ENCODE data around the gene AGRN. TPM values are rescaled to one million over a fixed set of nuclear protein-coding genes. Genes with fewer than 3 reads are reported as not detected.

Gene AGRN
- total and polyA plus RNA-seq, 2 of the 4 experiments (the other 2 are of a cell fraction) = 8.1 to 115 TPM

DNA sequence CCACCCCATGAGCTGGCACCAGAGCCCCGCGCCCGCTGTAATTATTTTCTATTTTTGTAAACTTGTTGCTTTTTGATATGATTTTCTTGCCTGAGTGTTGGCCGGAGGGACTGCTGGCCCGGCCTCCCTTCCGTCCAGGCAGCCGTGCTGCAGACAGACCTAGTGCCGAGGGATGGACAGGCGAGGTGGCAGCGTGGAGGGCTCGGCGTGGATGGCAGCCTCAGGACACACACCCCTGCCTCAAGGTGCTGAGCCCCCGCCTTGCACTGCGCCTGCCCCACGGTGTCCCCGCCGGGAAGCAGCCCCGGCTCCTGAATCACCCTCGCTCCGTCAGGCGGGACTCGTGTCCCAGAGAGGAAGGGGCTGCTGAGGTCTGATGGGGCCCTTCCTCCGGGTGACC is 35.1 kb downstream of the AGRN start:
- Histone ChIP-seq H4K91ac (ENCODE audit: insufficient read depth, low read depth, low read length) (no peak overlapping the region), H2BK15ac (ENCODE audit: low read depth, low read length) (no peak overlapping the region), H3K4me3 (ENCODE audit: insufficient read depth, low read depth, low read length) (no peak overlapping the region), H3K23ac (ENCODE audit: low read depth, low read length) (no peak overlapping the region), H3K9ac (ENCODE audit: low read depth, low read length) (no peak overlapping the region), H2BK20ac (ENCODE audit: low read depth, low read length) (no peak overlapping the region), H2AFZ (replicated peaks; ENCODE audit: low read length, poor library complexity) (no peak overlapping the region), H2AK9ac (replicated peaks; ENCODE audit: low read depth, low read length, poor library complexity) (no peak overlapping the region), H3K18ac (ENCODE audit: low read depth, low read length) (no peak overlapping the region), H4K5ac (ENCODE audit: low read depth, low read length) (no peak overlapping the region), H3K36me3 (ENCODE audit: control insufficient read depth, insufficient read depth, low read length) (peaks cover 52% of the 10 kb centered on the region), H3K14ac (replicated peaks; ENCODE audit: low read depth, low read length) (no peak overlapping the region), H3K79me1 (ENCODE audit: low read depth in 1 of 2, low read length in 2 of 2) (peaks cover 5 to 9% of the 10 kb centered on the region in 2 experiments; a peak in 2 of 4 replicates), H3K9me3 (ENCODE audit: control insufficient read depth, insufficient read depth, low read length) (no peaks in the 10 kb centered on the region), H3K27ac (ENCODE audit: insufficient read depth, low read length) (no peak overlapping the region), H3K4me2 (ENCODE audit: low read depth, low read length) (no peak overlapping the region), H4K20me1 (ENCODE audit: insufficient read depth, low read length) (peaks cover 6% of the 10 kb centered on the region), H2BK120ac (ENCODE audit: low read depth, low read length) (no peak overlapping the region), H3K4ac (ENCODE audit: low read depth, low read length) (no peak overlapping the region), H3K56ac (ENCODE audit: extremely low read depth, insufficient read depth, low read length) (no peak overlapping the region), H3K4me1 (ENCODE audit: control insufficient read depth, insufficient read depth, low read length) (no peaks in the 10 kb centered on the region; the same call in 1 of the 2 replicates), H2AK5ac (ENCODE audit: low read depth, low read length) (no peak overlapping the region), H4K8ac (ENCODE audit: low read depth in 2 of 2, low read length in 2 of 2) (no peak overlapping the region), H2BK5ac (ENCODE audit: low read depth, low read length, poor library complexity, severe bottlenecking) (no peak overlapping the region), H3K27me3 (ENCODE audit: control insufficient read depth, insufficient read depth, low read length) (no peaks in the 10 kb centered on the region; the same call in 1 of the 2 replicates), H3K9me1 (ENCODE audit: insufficient read depth, low read length) (no peaks in the 10 kb centered on the region)
- no peak for ATAC-seq (ENCODE audit: low read depth)
- no peak for TF ChIP-seq BHLHE40 (IDR thresholded peaks at IDR 0.05; ENCODE audit: low read depth, low read length)
- TF ChIP-seq CEBPB (IDR thresholded peaks at IDR 0.05; ENCODE audit: low read depth, low read length) = no peak
- TF ChIP-seq RFX5 (IDR thresholded peaks at IDR 0.05; ENCODE audit: low read depth, low read length) = no peak
- no peak for TF ChIP-seq CHD1 (IDR thresholded peaks at IDR 0.05; ENCODE audit: low read depth, low read length)
- TF ChIP-seq RAD21 (IDR thresholded peaks at IDR 0.05; ENCODE audit: low read length) = no peak
- TF ChIP-seq, protein P1, sequence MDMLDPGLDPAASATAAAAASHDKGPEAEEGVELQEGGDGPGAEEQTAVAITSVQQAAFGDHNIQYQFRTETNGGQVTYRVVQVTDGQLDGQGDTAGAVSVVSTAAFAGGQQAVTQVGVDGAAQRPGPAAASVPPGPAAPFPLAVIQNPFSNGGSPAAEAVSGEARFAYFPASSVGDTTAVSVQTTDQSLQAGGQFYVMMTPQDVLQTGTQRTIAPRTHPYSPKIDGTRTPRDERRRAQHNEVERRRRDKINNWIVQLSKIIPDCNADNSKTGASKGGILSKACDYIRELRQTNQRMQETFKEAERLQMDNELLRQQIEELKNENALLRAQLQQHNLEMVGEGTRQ (IDR thresholded peaks at IDR 0.05; ENCODE audit: low read depth, low read length) = no peak
- no peak for TF ChIP-seq MXI1 (IDR thresholded peaks at IDR 0.05; ENCODE audit: borderline replicate concordance, low read depth, low read length)
- TF ChIP-seq, protein P2, sequence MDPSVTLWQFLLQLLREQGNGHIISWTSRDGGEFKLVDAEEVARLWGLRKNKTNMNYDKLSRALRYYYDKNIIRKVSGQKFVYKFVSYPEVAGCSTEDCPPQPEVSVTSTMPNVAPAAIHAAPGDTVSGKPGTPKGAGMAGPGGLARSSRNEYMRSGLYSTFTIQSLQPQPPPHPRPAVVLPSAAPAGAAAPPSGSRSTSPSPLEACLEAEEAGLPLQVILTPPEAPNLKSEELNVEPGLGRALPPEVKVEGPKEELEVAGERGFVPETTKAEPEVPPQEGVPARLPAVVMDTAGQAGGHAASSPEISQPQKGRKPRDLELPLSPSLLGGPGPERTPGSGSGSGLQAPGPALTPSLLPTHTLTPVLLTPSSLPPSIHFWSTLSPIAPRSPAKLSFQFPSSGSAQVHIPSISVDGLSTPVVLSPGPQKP (IDR thresholded peaks at IDR 0.05; ENCODE audit: borderline replicate concordance, low read depth, low read length) = no peak
- no peak for TF ChIP-seq RCOR1 (IDR thresholded peaks at IDR 0.05; ENCODE audit: insufficient replicate concordance, low read length)
- ChIA-PET CTCF (no interaction called here), POLR2A (ENCODE audit: unreplicated experiment) (no interaction called here)
- DNase-seq = no peak
- intact Hi-C loops (cut with micrococcal nuclease) (loop anchor here (5.0 kb wide), 1 partner anchor 53 kb away; the partner anchor contains the start of gene HES4), in situ Hi-C loops (cut with MboI; ENCODE audit: low sequenced_read_pairs) (no loop called here), dilution Hi-C loops (cut with HindIII; ENCODE audit: low sequenced_read_pairs, unreplicated experiment) (no loop called here)
- 93% methylated on average over 5 of the region's 23 CpGs; no CpG with 5 or more reads in 1 of the 2 experiments for WGBS, 2 experiments (ENCODE audit: extremely low coverage in 2 of 2, insufficient read length in 1 of 2)
- BruUV-seq (replicated peaks) = no TSS peak

Measured in IMR-90 (cell line).